ENCODE results near the gene EXOC6.

- no peak for TF ChIP-seq EED (IDR thresholded peaks at IDR 0.05; ENCODE audit: low read depth)
- TF ChIP-seq PML (IDR thresholded peaks at IDR 0.05; ENCODE audit: low read length): no peak
- TF ChIP-seq, protein P1, sequence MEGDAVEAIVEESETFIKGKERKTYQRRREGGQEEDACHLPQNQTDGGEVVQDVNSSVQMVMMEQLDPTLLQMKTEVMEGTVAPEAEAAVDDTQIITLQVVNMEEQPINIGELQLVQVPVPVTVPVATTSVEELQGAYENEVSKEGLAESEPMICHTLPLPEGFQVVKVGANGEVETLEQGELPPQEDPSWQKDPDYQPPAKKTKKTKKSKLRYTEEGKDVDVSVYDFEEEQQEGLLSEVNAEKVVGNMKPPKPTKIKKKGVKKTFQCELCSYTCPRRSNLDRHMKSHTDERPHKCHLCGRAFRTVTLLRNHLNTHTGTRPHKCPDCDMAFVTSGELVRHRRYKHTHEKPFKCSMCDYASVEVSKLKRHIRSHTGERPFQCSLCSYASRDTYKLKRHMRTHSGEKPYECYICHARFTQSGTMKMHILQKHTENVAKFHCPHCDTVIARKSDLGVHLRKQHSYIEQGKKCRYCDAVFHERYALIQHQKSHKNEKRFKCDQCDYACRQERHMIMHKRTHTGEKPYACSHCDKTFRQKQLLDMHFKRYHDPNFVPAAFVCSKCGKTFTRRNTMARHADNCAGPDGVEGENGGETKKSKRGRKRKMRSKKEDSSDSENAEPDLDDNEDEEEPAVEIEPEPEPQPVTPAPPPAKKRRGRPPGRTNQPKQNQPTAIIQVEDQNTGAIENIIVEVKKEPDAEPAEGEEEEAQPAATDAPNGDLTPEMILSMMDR (IDR thresholded peaks at IDR 0.05 in 2 of 3, conservative IDR thresholded peaks at IDR 0.05 in 1 of 3; ENCODE audit: control insufficient read depth in 2 of 3, extremely low read depth in 1 of 3, insufficient read depth in 1 of 3, low read depth in 3 of 3, low read length in 3 of 3): no peak
- no peak for TF ChIP-seq POLR2A (IDR thresholded peaks at IDR 0.05; ENCODE audit: low read depth, low read length)
- no peak for TF ChIP-seq CHD2 (IDR thresholded peaks at IDR 0.05; ENCODE audit: borderline replicate concordance, low read depth, low read length)
- no peak for TF ChIP-seq SREBF2 (IDR thresholded peaks at IDR 0.05; ENCODE audit: low read length)
- TF ChIP-seq, protein P2, sequence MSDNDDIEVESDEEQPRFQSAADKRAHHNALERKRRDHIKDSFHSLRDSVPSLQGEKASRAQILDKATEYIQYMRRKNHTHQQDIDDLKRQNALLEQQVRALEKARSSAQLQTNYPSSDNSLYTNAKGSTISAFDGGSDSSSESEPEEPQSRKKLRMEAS (IDR thresholded peaks at IDR 0.05; ENCODE audit: low read depth, low read length): no peak
- TF ChIP-seq CREM (IDR thresholded peaks at IDR 0.05; ENCODE audit: low read depth): no peak
- TF ChIP-seq JUND (IDR thresholded peaks at IDR 0.05; ENCODE audit: low read depth, low read length): no peak
- TF ChIP-seq SIN3A (IDR thresholded peaks at IDR 0.05; ENCODE audit: low read depth, low read length): no peak
- no peak for TF ChIP-seq SP1 (IDR thresholded peaks at IDR 0.05; ENCODE audit: low read depth, low read length)
- no peak for TF ChIP-seq RCOR1 (conservative IDR thresholded peaks at IDR 0.05; ENCODE audit: low read depth, low read length)
- no peak for TF ChIP-seq EZH2 (IDR thresholded peaks at IDR 0.05; ENCODE audit: borderline replicate concordance, control insufficient read depth, low read depth, low read length)
These were observed 223.9 kb downstream of the EXOC6 start for GRCh38 chr10:93072225-93072712.
